ENCODE data around the gene GPR108. TPM values are rescaled to one million over a fixed set of nuclear protein-coding genes. Genes with fewer than 3 reads are reported as not detected.
A peak's percentile ranks its signal among the peaks of the same experiment; 100 is the strongest.

The GPR108 gene
- total RNA-seq, 2 experiments from 2014 or later: 63.2 to 88.3 TPM

- Histone ChIP-seq H3K4me1 (ENCODE audit: insufficient read depth, low read length, poor library complexity, severe bottlenecking) (peaks cover 32% of the 10 kb centered on the region), H3K79me2 (ENCODE audit: insufficient read depth, low read depth, low read length) (peaks cover 13% of the 10 kb centered on the region), H3K9me3 (ENCODE audit: low read length) (no peaks in the 10 kb centered on the region), H3K36me3 (ENCODE audit: insufficient read depth, low read length) (no peaks in the 10 kb centered on the region), H3K9me2 (ENCODE audit: insufficient read depth, low read length) (no peaks in the 10 kb centered on the region), H3K27ac (ENCODE audit: low read depth, low read length, poor library complexity, severe bottlenecking) (no peak overlapping the region), H2AFZ (ENCODE audit: low read length) (no peak overlapping the region), H3K4me3 (ENCODE audit: low read depth, low read length, poor library complexity, severe bottlenecking) (no peak overlapping the region), H4K20me1 (ENCODE audit: insufficient read depth, low read length) (no peaks in the 10 kb centered on the region), H3K4me2 (ENCODE audit: low read length) (no peak overlapping the region)
- intact Hi-C loops (cut with micrococcal nuclease; ENCODE audit: unreplicated experiment): no loop called here
- TF ChIP-seq EZH2phosphoT487 (IDR thresholded peaks at IDR 0.05; ENCODE audit: borderline replicate concordance, low read depth, low read length): no peak
- TF ChIP-seq CTCF (conservative IDR thresholded peaks at IDR 0.05; ENCODE audit: low read length): peak; percentile 84
- peak; percentile 65 for DNase-seq (ENCODE audit: low spot score)
- no TSS peak for BruUV-seq (replicated peaks)
- CTCF ChIA-PET (ENCODE audit: unreplicated experiment): no interaction called here
- POLR2A ChIA-PET: no interaction called here
Measured at GRCh38 chr19:6769006-6769619, 31.7 kb upstream of the GPR108 start.

GRCh38 chr19:6768236-6768785 is 30.9 kb upstream of the GPR108 start:
- ChIA-PET CTCF (ENCODE audit: unreplicated experiment) (no interaction called here), POLR2A (interaction anchor here (1.3 kb wide), 1 partner anchor 34 kb away, joined by 3 read pairs; no protein-coding TSS in a partner anchor)
- Histone ChIP-seq H3K4me1 (ENCODE audit: insufficient read depth, low read length, poor library complexity, severe bottlenecking) (peaks cover 32% of the 10 kb centered on the region), H3K36me3 (ENCODE audit: insufficient read depth, low read length) (no peaks in the 10 kb centered on the region), H3K79me2 (ENCODE audit: insufficient read depth, low read depth, low read length) (peaks cover 6% of the 10 kb centered on the region; the same call in 1 of the 2 replicates), H3K9me2 (ENCODE audit: insufficient read depth, low read length) (no peaks in the 10 kb centered on the region), H3K9me3 (ENCODE audit: low read length) (no peaks in the 10 kb centered on the region), H2AFZ (ENCODE audit: low read length) (peak overlapping the region; percentile 76; the same call in 1 of the 2 replicates), H3K4me2 (ENCODE audit: low read length) (peak overlapping the region; percentile 84), H4K20me1 (ENCODE audit: insufficient read depth, low read length) (no peaks in the 10 kb centered on the region), H3K27ac (ENCODE audit: low read depth, low read length, poor library complexity, severe bottlenecking) (peak overlapping the region; percentile 27), H3K4me3 (ENCODE audit: low read depth, low read length, poor library complexity, severe bottlenecking) (peak overlapping the region; percentile 75)
- intact Hi-C loops (cut with micrococcal nuclease; ENCODE audit: unreplicated experiment): no loop called here
- TF ChIP-seq CTCF (conservative IDR thresholded peaks at IDR 0.05; ENCODE audit: low read length) (no peak), EZH2phosphoT487 (IDR thresholded peaks at IDR 0.05; ENCODE audit: borderline replicate concordance, low read depth, low read length) (no peak)
- no peak for DNase-seq (ENCODE audit: low spot score)
- no TSS peak for BruUV-seq (replicated peaks)
